Tibial nerve (tissue), 4 donors: ENCODE results near the gene NRDE2.

ENCODE experiments used
- EP300 ChIP-seq, 2 donors: sonication (generic); formaldehyde crosslinking; IDR thresholded peaks; one replicate each; pipeline ENCODE4 v1.6.1; 2017; ENCODE audit warnings: antibody characterized with exemption in 2 of 2, mild to moderate bottlenecking in 1 of 2
- POLR2A ChIP-seq, 2 donors: fragments of 450-650 bp; IDR thresholded peaks; one replicate each; pipeline ENCODE4 v1.6.1; 2017; ENCODE audit warnings: antibody characterized with exemption in 2 of 2, mild to moderate bottlenecking in 2 of 2, moderate library complexity in 2 of 2
- TF ChIP-seq, protein P1 (sequence below), 5 experiments: fragments of 200-600 bp in 3 of 5; fragments of 450-650 bp in 2 of 5; sonication (generic) in 3 of 5; IDR thresholded peaks; one replicate each; pipeline ENCODE4 v1.5.1; 2016 to 2019; ENCODE audit warnings: antibody characterized with exemption in 5 of 5, mild to moderate bottlenecking in 3 of 5, moderate library complexity in 2 of 5

DNA sequence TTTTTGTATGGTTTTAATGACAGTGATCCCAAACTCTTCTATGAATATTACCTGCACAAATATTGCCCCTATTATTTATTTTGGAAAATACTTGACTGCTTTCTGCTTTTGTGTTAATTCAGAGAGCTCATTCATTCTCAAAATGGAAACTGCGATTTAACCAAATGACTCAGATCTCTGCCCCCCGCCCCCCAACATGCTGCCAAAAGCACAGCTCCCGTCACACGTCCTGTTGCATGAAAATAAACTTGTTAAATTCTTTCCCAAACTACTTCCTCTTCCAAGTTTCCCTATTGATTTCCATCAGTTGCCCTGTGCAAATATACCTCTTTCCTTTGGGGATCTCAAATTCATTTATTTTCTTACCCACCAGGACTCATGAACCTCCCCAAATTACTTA lies 18.0 kb upstream of the NRDE2 start:
- TF ChIP-seq POLR2A (IDR thresholded peaks at IDR 0.05) (no peak), EP300 (IDR thresholded peaks at IDR 0.05) (no peak)
- TF ChIP-seq, protein P1, sequence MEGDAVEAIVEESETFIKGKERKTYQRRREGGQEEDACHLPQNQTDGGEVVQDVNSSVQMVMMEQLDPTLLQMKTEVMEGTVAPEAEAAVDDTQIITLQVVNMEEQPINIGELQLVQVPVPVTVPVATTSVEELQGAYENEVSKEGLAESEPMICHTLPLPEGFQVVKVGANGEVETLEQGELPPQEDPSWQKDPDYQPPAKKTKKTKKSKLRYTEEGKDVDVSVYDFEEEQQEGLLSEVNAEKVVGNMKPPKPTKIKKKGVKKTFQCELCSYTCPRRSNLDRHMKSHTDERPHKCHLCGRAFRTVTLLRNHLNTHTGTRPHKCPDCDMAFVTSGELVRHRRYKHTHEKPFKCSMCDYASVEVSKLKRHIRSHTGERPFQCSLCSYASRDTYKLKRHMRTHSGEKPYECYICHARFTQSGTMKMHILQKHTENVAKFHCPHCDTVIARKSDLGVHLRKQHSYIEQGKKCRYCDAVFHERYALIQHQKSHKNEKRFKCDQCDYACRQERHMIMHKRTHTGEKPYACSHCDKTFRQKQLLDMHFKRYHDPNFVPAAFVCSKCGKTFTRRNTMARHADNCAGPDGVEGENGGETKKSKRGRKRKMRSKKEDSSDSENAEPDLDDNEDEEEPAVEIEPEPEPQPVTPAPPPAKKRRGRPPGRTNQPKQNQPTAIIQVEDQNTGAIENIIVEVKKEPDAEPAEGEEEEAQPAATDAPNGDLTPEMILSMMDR (IDR thresholded peaks at IDR 0.05), result no peak
